PC-3 (cell line): ENCODE data around the gene KCTD8. TPM values are rescaled to one million over a fixed set of nuclear protein-coding genes. Genes with fewer than 3 reads are reported as not detected.

Experiments used
- ATAC-seq: fragments of 200-7000 bp; cut with Tn5 transposase; 2 replicates; pipeline ENCODE4 v1.9.1; 2020; ENCODE audit warnings: mild to moderate bottlenecking, moderate library complexity
- BruUV-seq: library from RNA; stranded (reverse); fragments of 400-500 nt; replicated peaks from 2 replicates; lab custom pipeline; 2021; lab: Mats Ljungman, UMichigan
- CTCF ChIA-PET: fragments of 300-600 bp; sonication (Branson Sonifier 250); formaldehyde crosslinking; loops from one replicate; lab custom pipeline; 2022; ENCODE audit warnings: antibody characterized with exemption; lab: Charles Lee
- POLR2A ChIA-PET: fragments of 300-600 bp; sonication (Branson Sonifier 250); formaldehyde crosslinking; loops from one replicate; lab custom pipeline; 2022; ENCODE audit warnings: antibody characterized with exemption; ENCODE audit not compliant: unreplicated experiment; lab: Charles Lee
- DNase-seq: peaks from one replicate; pipeline ENCODE4 v3.0.0-alpha.2; 2015
- H2AFZ ChIP-seq: fragments of 300-600 bp; sonication (generic); 2 replicates; pipeline ENCODE4 v1.6.0; 2016; ENCODE audit warnings: antibody characterized with exemption, low read length
- H3F3A ChIP-seq: fragments of 300-600 bp; sonication (generic); one replicate; pipeline ENCODE4 v1.6.0; 2017; ENCODE audit warnings: antibody characterized with exemption, low read length, control low read depth, mild to moderate bottlenecking; ENCODE audit not compliant: unreplicated experiment
- H3K27ac ChIP-seq: fragments of 300-600 bp; sonication (generic); 2 replicates; pipeline ENCODE4 v1.5.1; 2016; ENCODE audit warnings: mild to moderate bottlenecking, low read length
- H3K27me3 ChIP-seq: fragments of 300-600 bp; sonication (generic); 2 replicates; pipeline ENCODE4 v1.6.1; 2016; ENCODE audit warnings: low read length, mixed read lengths
- H3K36me3 ChIP-seq: fragments of 300-600 bp; sonication (generic); 2 replicates; pipeline ENCODE4 v1.6.1; 2016; ENCODE audit warnings: low read depth, mixed run types, low read length, mixed read lengths
- H3K4me1 ChIP-seq: fragments of 300-600 bp; sonication (generic); 2 replicates; pipeline ENCODE4 v1.5.1; 2016; ENCODE audit warnings: low read length; ENCODE audit not compliant: insufficient read depth
- H3K4me2 ChIP-seq: fragments of 300-600 bp; sonication (generic); 2 replicates; pipeline ENCODE4 v1.6.0; 2016; ENCODE audit warnings: low read length
- H3K4me3 ChIP-seq: fragments of 300-600 bp; sonication (generic); 2 replicates; pipeline ENCODE4 v1.5.1; 2016; ENCODE audit warnings: mild to moderate bottlenecking, low read length, mixed read lengths
- H3K79me2 ChIP-seq: fragments of 300-600 bp; sonication (generic); 2 replicates; pipeline ENCODE4 v1.6.1; 2017; ENCODE audit warnings: low read length, mixed read lengths
- H3K9ac ChIP-seq: fragments of 300-600 bp; sonication (generic); 2 replicates; pipeline ENCODE4 v1.6.0; 2016; ENCODE audit warnings: mild to moderate bottlenecking, low read length
- H3K9me2 ChIP-seq: fragments of 300-600 bp; sonication (generic); replicated peaks from 2 replicates; pipeline ENCODE4 v1.6.1; 2016; ENCODE audit warnings: mixed run types, low read length, mixed read lengths
- H3K9me3 ChIP-seq: fragments of 300-600 bp; sonication (generic); 2 replicates; pipeline ENCODE4 v1.6.1; 2016; ENCODE audit warnings: low read length, mixed read lengths
- H4K20me1 ChIP-seq: fragments of 300-600 bp; sonication (generic); 2 replicates; pipeline ENCODE4 v1.6.1; 2016; ENCODE audit warnings: low read length, mixed read lengths
- CTCF ChIP-seq: fragments of 300-600 bp; sonication (generic); conservative IDR thresholded peaks from 2 replicates; pipeline ENCODE4 v1.5.1; 2017; ENCODE audit warnings: antibody characterized with exemption, low read depth, mild to moderate bottlenecking, low read length
- EZH2 ChIP-seq: fragments of 300-600 bp; sonication (generic); IDR thresholded peaks from one replicate; pipeline ENCODE4 v1.6.1; 2017; ENCODE audit warnings: antibody characterized with exemption, mild to moderate bottlenecking, low read length; ENCODE audit not compliant: unreplicated experiment
- EZH2phosphoT487 ChIP-seq: fragments of 300-600 bp; sonication (generic); IDR thresholded peaks from 2 replicates; pipeline ENCODE4 v1.6.1; 2018; ENCODE audit warnings: mild to moderate bottlenecking, antibody characterized with exemption, low read length, borderline replicate concordance
- intact Hi-C: fragments of 100-400 bp; cut with micrococcal nuclease; formaldehyde crosslinking; loops from 2 replicates; pipeline ENCODE4 v1.9.0; 2023
- total RNA-seq: library from RNA; depleted of rRNA; stranded (reverse); fragments of >200 nt; gene quantifications from 2 replicates; pipeline ENCODE4 v1.2.3, GENCODE V29; 2014

Gene KCTD8
- total RNA-seq, 1 experiment from 2014 or later, result not detected

- Histone ChIP-seq H3K9me3 (no peaks in the 10 kb centered on the region), H3K27me3 (no peaks in the 10 kb centered on the region), H3K27ac (no peak overlapping the region), H3F3A (no peaks in the 10 kb centered on the region), H3K4me1 (no peaks in the 10 kb centered on the region), H3K4me3 (no peak overlapping the region), H3K9ac (no peak overlapping the region), H3K36me3 (no peaks in the 10 kb centered on the region), H2AFZ (no peak overlapping the region), H3K79me2 (no peaks in the 10 kb centered on the region), H3K9me2 (no peaks in the 10 kb centered on the region), H4K20me1 (no peaks in the 10 kb centered on the region), H3K4me2 (no peak overlapping the region)
- intact Hi-C loops, result no loop called here
- BruUV-seq, result no TSS peak
- no peak for ATAC-seq
- ChIA-PET CTCF (no interaction called here), POLR2A (no interaction called here)
- TF ChIP-seq EZH2, result no peak
- TF ChIP-seq CTCF, result no peak
- no peak for DNase-seq
Measured at GRCh38 chr4:44279469-44279868, 169.1 kb downstream of the KCTD8 start.

GRCh38 chr4:44279066-44279465 lies 169.5 kb downstream of the KCTD8 start:
- Histone ChIP-seq H3K27me3 (no peaks in the 10 kb centered on the region), H3K79me2 (no peaks in the 10 kb centered on the region), H2AFZ (no peak overlapping the region), H3K4me3 (no peak overlapping the region), H3K4me1 (no peaks in the 10 kb centered on the region), H3K9me2 (no peaks in the 10 kb centered on the region), H3K36me3 (no peaks in the 10 kb centered on the region), H3K27ac (no peak overlapping the region), H4K20me1 (no peaks in the 10 kb centered on the region), H3K9ac (no peak overlapping the region), H3F3A (no peaks in the 10 kb centered on the region), H3K9me3 (no peaks in the 10 kb centered on the region), H3K4me2 (no peak overlapping the region)
- CTCF ChIA-PET, result no interaction called here
- BruUV-seq, result no TSS peak
- POLR2A ChIA-PET, result no interaction called here
- TF ChIP-seq EZH2, result no peak
- ATAC-seq (no peak), DNase-seq (no peak)
- intact Hi-C loops, result no loop called here

- ChIA-PET POLR2A (no interaction called here), CTCF (no interaction called here)
- Histone ChIP-seq H3K9me3 (no peaks in the 10 kb centered on the region), H3K9me2 (no peaks in the 10 kb centered on the region), H3K4me1 (no peaks in the 10 kb centered on the region), H3K4me2 (no peak overlapping the region), H3K36me3 (no peaks in the 10 kb centered on the region), H4K20me1 (no peaks in the 10 kb centered on the region), H3K27ac (no peak overlapping the region), H3F3A (no peaks in the 10 kb centered on the region), H2AFZ (no peak overlapping the region), H3K9ac (no peak overlapping the region), H3K79me2 (no peaks in the 10 kb centered on the region), H3K4me3 (no peak overlapping the region), H3K27me3 (no peaks in the 10 kb centered on the region)
- BruUV-seq, result no TSS peak
- TF ChIP-seq CTCF, result no peak
- no peak for TF ChIP-seq EZH2phosphoT487
- TF ChIP-seq EZH2, result no peak
- no peak for DNase-seq
- intact Hi-C loops, result loop anchor here (10.0 kb wide), 1 partner anchor 473 kb away; no protein-coding TSS in a partner anchor
- ATAC-seq, result no peak
Measured at GRCh38 chr4:44257461-44257860, 191.1 kb downstream of the KCTD8 start.
